RWPE1 (cell line): Measurements from ENCODE around the gene IL12RB2.

ENCODE experiments used
- CTCF ChIA-PET: fragments of 350-600 bp; sonication (Branson Sonifier 250); formaldehyde crosslinking; extraction: SDS; loops from one replicate; lab custom pipeline; 2021; lab: Yijun Ruan, JAX
- POLR2A ChIA-PET: fragments of 400-600 bp; formaldehyde crosslinking; extraction: SDS; loops from one replicate; lab custom pipeline; 2020; ENCODE audit warnings: antibody characterized with exemption; ENCODE audit not compliant: low non-redundant PET; lab: Yijun Ruan, JAX
- DNase-seq: peaks from one replicate; pipeline ENCODE4 v3.0.0; 2012; ENCODE audit warnings: low spot score
- H3K27ac ChIP-seq: fragments of 450-650 bp; 2 replicates; pipeline ENCODE4 v1.5.1; 2017
- CTCF ChIP-seq: fragments of 450-650 bp; conservative IDR thresholded peaks from 2 replicates; pipeline ENCODE4 v1.5.1; 2017; ENCODE audit warnings: low read depth, mild to moderate bottlenecking

The IL12RB2 gene

GRCh38 chr1:67270541-67270940 lies 37.1 kb upstream of the IL12RB2 start:
- no peak for TF ChIP-seq CTCF
- POLR2A ChIA-PET = no interaction called here
- no peak overlapping the region for H3K27ac ChIP-seq
- CTCF ChIA-PET = interaction anchor here (0.7 kb wide), 1 partner anchor 62 kb away, joined by 3 read pairs; no protein-coding TSS in a partner anchor
- DNase-seq = no peak

GRCh38 chr1:67273591-67273990 lies 34.1 kb upstream of the IL12RB2 start:
- no peak for TF ChIP-seq CTCF
- no peak overlapping the region for H3K27ac ChIP-seq
- POLR2A ChIA-PET = no interaction called here
- CTCF ChIA-PET = no interaction called here
- no peak for DNase-seq

- H3K27ac ChIP-seq = no peak overlapping the region
- no peak for TF ChIP-seq CTCF
- POLR2A ChIA-PET = no interaction called here
- CTCF ChIA-PET = no interaction called here
- no peak for DNase-seq
Observed at GRCh38 chr1:67274623-67275325, 32.9 kb upstream of the IL12RB2 start.

GRCh38 chr1:67280696-67281095 lies 27.0 kb upstream of the IL12RB2 start:
- H3K27ac ChIP-seq = no peak overlapping the region
- TF ChIP-seq CTCF = no peak
- ChIA-PET CTCF (no interaction called here), POLR2A (no interaction called here)
- no peak for DNase-seq

GRCh38 chr1:67281244-67281643 lies 26.4 kb upstream of the IL12RB2 start:
- CTCF ChIA-PET = no interaction called here
- DNase-seq = no peak
- no peak for TF ChIP-seq CTCF
- no peak overlapping the region for H3K27ac ChIP-seq
- POLR2A ChIA-PET = no interaction called here

GRCh38 chr1:67285780-67286488 lies 21.7 kb upstream of the IL12RB2 start:
- POLR2A ChIA-PET = no interaction called here
- TF ChIP-seq CTCF = no peak
- H3K27ac ChIP-seq = no peak overlapping the region
- peak; percentile 38 for DNase-seq
- CTCF ChIA-PET = no interaction called here
